ENCODE measurements around the gene ESYT2. TPM values are rescaled to one million over a fixed set of nuclear protein-coding genes. Genes with fewer than 3 reads are reported as not detected.

Gene ESYT2
- total and polyA plus RNA-seq, 9 of the 15 experiments (the other 6 are each of a cell fraction or from before 2014, with no cell fraction given), result 5.8 to 86.9 (median 64.7) TPM

GRCh38 chr7:158834878-158835784 lies 5.8 kb upstream of the ESYT2 start (continued):
- TF ChIP-seq DACH1 (IDR thresholded peaks at IDR 0.05; ENCODE audit: partially characterized antibody), result peak; percentile 97
- peak in 1 of 2 experiments; percentile 47; a peak in 1 of 4 replicates for TF ChIP-seq ZNF318 (IDR thresholded peaks at IDR 0.05; ENCODE audit: borderline replicate concordance in 1 of 2, low read depth in 1 of 2)
- 0 out of 2 replicates have a peak, but pooled peaks have one; percentile 17 for TF ChIP-seq ZNF324 (CRISPR knock-in tag; IDR thresholded peaks at IDR 0.05)
- TF ChIP-seq POLR2AphosphoS5 (IDR thresholded peaks at IDR 0.05; ENCODE audit: control insufficient read depth, insufficient read depth, low read depth, low read length), result peak; percentile 86
- TF ChIP-seq NFIC (IDR thresholded peaks at IDR 0.05), result peak; percentile 89
- TF ChIP-seq CXXC5 (CRISPR knock-in tag; IDR thresholded peaks at IDR 0.05), result peak; percentile 83
- TF ChIP-seq ARNT (IDR thresholded peaks at IDR 0.05), result peak; percentile 93 to 94
- TF ChIP-seq SIN3A (IDR thresholded peaks at IDR 0.05; ENCODE audit: borderline replicate concordance in 2 of 2, control insufficient read depth in 1 of 2, low read depth in 2 of 2, low read length in 2 of 2), result no peak
- TF ChIP-seq, protein P1, sequence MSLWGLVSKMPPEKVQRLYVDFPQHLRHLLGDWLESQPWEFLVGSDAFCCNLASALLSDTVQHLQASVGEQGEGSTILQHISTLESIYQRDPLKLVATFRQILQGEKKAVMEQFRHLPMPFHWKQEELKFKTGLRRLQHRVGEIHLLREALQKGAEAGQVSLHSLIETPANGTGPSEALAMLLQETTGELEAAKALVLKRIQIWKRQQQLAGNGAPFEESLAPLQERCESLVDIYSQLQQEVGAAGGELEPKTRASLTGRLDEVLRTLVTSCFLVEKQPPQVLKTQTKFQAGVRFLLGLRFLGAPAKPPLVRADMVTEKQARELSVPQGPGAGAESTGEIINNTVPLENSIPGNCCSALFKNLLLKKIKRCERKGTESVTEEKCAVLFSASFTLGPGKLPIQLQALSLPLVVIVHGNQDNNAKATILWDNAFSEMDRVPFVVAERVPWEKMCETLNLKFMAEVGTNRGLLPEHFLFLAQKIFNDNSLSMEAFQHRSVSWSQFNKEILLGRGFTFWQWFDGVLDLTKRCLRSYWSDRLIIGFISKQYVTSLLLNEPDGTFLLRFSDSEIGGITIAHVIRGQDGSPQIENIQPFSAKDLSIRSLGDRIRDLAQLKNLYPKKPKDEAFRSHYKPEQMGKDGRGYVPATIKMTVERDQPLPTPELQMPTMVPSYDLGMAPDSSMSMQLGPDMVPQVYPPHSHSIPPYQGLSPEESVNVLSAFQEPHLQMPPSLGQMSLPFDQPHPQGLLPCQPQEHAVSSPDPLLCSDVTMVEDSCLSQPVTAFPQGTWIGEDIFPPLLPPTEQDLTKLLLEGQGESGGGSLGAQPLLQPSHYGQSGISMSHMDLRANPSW (CRISPR knock-in tag; IDR thresholded peaks at IDR 0.05), result no peak
- no peak for TF ChIP-seq E2F1 (CRISPR knock-in tag; IDR thresholded peaks at IDR 0.05)
- TF ChIP-seq ZKSCAN8 (CRISPR knock-in tag; IDR thresholded peaks at IDR 0.05), result 0 out of 2 replicates have a peak, but pooled peaks have one; percentile 62
- peak; percentile 64 for TF ChIP-seq DMBX1 (CRISPR knock-in tag; IDR thresholded peaks at IDR 0.05; ENCODE audit: borderline replicate concordance)

Data from K562 (cell line).